Trophoblast cell (in vitro differentiated cells and primary cell): ENCODE data around the gene TRMT1.

Source experiments
- DNase-seq, 2 donors: peaks; one replicate each; pipeline ENCODE4 v3.0.0-alpha.2; 2016
- H2AFZ ChIP-seq: 2 replicates; pipeline ENCODE4 v1.6.1; 2013; ENCODE audit warnings: low read length, moderate library complexity, mild to moderate bottlenecking; ENCODE audit not compliant: insufficient read depth, poor library complexity
- H2AK5ac ChIP-seq: 2 replicates; pipeline ENCODE4 v1.6.1; 2013; ENCODE audit warnings: mild to moderate bottlenecking, low read length
- H2BK120ac ChIP-seq: 2 replicates; pipeline ENCODE4 v1.6.1; 2013; ENCODE audit warnings: low read length, mild to moderate bottlenecking, moderate library complexity; ENCODE audit not compliant: insufficient read depth, poor library complexity
- H2BK12ac ChIP-seq: 2 replicates; pipeline ENCODE4 v1.6.1; 2013; ENCODE audit warnings: mild to moderate bottlenecking, low read length, moderate library complexity
- H2BK5ac ChIP-seq: 2 replicates; pipeline ENCODE4 v1.6.1; 2013; ENCODE audit warnings: low read length, low read depth, moderate library complexity, mild to moderate bottlenecking; ENCODE audit not compliant: poor library complexity
- H3K14ac ChIP-seq: 2 replicates; pipeline ENCODE4 v1.6.1; 2013; ENCODE audit warnings: mild to moderate bottlenecking, low read length
- H3K18ac ChIP-seq: 2 replicates; pipeline ENCODE4 v1.6.1; 2013; ENCODE audit warnings: mild to moderate bottlenecking, low read length
- H3K23ac ChIP-seq: 2 replicates; pipeline ENCODE4 v1.6.1; 2013; ENCODE audit warnings: low read length
- H3K27ac ChIP-seq: 2 replicates; pipeline ENCODE4 v1.5.1; 2013; ENCODE audit warnings: low read depth, mild to moderate bottlenecking, inconsistent platforms, low read length, moderate library complexity
- H3K27me3 ChIP-seq: 2 replicates; pipeline ENCODE4 v1.6.1; 2013; ENCODE audit warnings: inconsistent platforms, mild to moderate bottlenecking, low read length, moderate library complexity; ENCODE audit not compliant: insufficient read depth
- H3K36me3 ChIP-seq, 2 experiments: 1 replicate in 1 of 2; 2 replicates in 1 of 2; pipeline ENCODE4 v1.6.1; 2013; ENCODE audit warnings: low read length in 2 of 2, mild to moderate bottlenecking in 2 of 2, moderate library complexity in 1 of 2; ENCODE audit not compliant: insufficient read depth in 2 of 2, control insufficient read depth in 1 of 2
- H3K4ac ChIP-seq: 2 replicates; pipeline ENCODE4 v1.6.1; 2013; ENCODE audit warnings: low read depth, mild to moderate bottlenecking, low read length, moderate library complexity
- H3K4me1 ChIP-seq, 2 experiments: 1 replicate in 1 of 2; 2 replicates in 1 of 2; pipeline ENCODE4 v1.6.1; 2013; ENCODE audit warnings: low read length in 2 of 2, mild to moderate bottlenecking in 2 of 2, moderate library complexity in 1 of 2; ENCODE audit not compliant: insufficient read depth in 2 of 2, control insufficient read depth in 1 of 2
- H3K4me2 ChIP-seq: 2 replicates; pipeline ENCODE4 v1.6.1; 2013; ENCODE audit warnings: inconsistent platforms, mild to moderate bottlenecking, low read length, moderate library complexity
- H3K4me3 ChIP-seq: 2 replicates; pipeline ENCODE4 v1.5.1; 2013; ENCODE audit warnings: mild to moderate bottlenecking, low read depth, low read length, inconsistent platforms
- H3K79me1 ChIP-seq: one replicate; pipeline ENCODE4 v1.6.1; 2013; ENCODE audit warnings: low read length
- H3K79me2 ChIP-seq: 2 replicates; pipeline ENCODE4 v1.6.1; 2013; ENCODE audit warnings: low read length, mild to moderate bottlenecking; ENCODE audit not compliant: control insufficient read depth, insufficient read depth, poor library complexity
- H3K9ac ChIP-seq: 2 replicates; pipeline ENCODE4 v1.6.1; 2013; ENCODE audit warnings: mild to moderate bottlenecking, low read length
- H3K9me3 ChIP-seq: 2 replicates; pipeline ENCODE4 v1.6.1; 2013; ENCODE audit warnings: low read depth, mild to moderate bottlenecking, control low read depth, inconsistent platforms, low read length; ENCODE audit not compliant: insufficient read depth
- H4K12ac ChIP-seq: 2 replicates; pipeline ENCODE4 v1.6.1; 2013; ENCODE audit warnings: low read depth, mild to moderate bottlenecking, low read length, moderate library complexity
- H4K8ac ChIP-seq: 2 replicates; pipeline ENCODE4 v1.6.1; 2013; ENCODE audit warnings: low read depth, mild to moderate bottlenecking, low read length, moderate library complexity
- H4K91ac ChIP-seq: one replicate; pipeline ENCODE4 v1.6.1; 2013; ENCODE audit warnings: low read depth, mild to moderate bottlenecking, low read length, moderate library complexity
- WGBS: extraction: QIAGEN DNeasy Blood & Tissue Kit; methylation state at CpG from one replicate; pipeline ENCODE4 v1.1.7; 2013; ENCODE audit warnings: missing lambda C conversion rate; ENCODE audit not compliant: insufficient read length, insufficient coverage; ENCODE audit errors: extremely low coverage; 5-methylcytosine and 5-hydroxymethylcytosine counted together

The TRMT1 gene

DNA sequence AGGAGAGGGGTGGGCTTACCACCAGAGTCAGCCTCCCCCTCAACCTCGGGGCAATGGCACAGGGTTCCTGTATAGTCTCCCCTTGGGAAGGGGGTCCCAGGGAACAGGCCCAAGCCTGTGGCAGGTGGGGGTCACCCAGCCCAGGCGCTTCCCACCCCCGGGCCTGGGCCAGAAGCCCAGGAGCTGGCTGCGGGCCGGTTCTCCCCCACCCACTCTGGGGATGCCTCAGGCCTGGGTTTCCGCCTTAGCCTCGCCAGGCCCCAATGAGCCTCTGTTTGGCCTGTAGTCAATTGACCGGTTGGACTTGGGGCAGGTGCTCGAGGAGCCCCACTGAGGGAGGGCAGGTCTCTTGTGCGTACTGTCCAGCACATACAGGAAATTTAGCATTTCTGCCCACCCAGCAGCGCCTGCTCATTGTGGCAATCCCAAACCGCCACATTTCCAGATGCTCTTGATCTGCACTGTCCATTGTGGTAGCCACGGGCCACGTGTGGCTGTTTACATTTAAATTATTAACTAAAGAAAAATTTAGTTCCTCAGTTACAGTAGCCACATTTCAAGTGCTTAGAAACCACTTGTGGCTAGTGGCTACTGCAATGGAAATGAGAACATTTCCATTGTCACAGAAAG lies 23.8 kb downstream of the TRMT1 start:
- no peaks in the 10 kb centered on the region for H3K36me3 ChIP-seq
- DNase-seq: no peak
- no peak overlapping the region for H2BK5ac ChIP-seq
- no peak overlapping the region for H3K23ac ChIP-seq
- H3K9me3 ChIP-seq: peaks cover 2% of the 10 kb centered on the region
- no peak overlapping the region for H2BK120ac ChIP-seq
- no peak overlapping the region for H3K4me2 ChIP-seq
- H3K4me1 ChIP-seq: no peaks in the 10 kb centered on the region
- WGBS: no CpG with 5 or more reads among the region's 14 CpGs
- no peak overlapping the region for H2AK5ac ChIP-seq
- no peaks in the 10 kb centered on the region for H3K79me1 ChIP-seq
- no peak overlapping the region for H3K9ac ChIP-seq
- no peak overlapping the region for H4K12ac ChIP-seq
- H3K79me2 ChIP-seq: no peaks in the 10 kb centered on the region
- no peak overlapping the region for H3K4me3 ChIP-seq
- H3K14ac ChIP-seq: no peak overlapping the region
- no peak overlapping the region for H2BK12ac ChIP-seq
- no peak overlapping the region for H3K27ac ChIP-seq
- H2AFZ ChIP-seq: no peak overlapping the region
- peaks cover 43% of the 10 kb centered on the region for H3K27me3 ChIP-seq
- no peak overlapping the region for H4K8ac ChIP-seq
- no peak overlapping the region for H4K91ac ChIP-seq
- H3K4ac ChIP-seq: no peak overlapping the region
- no peak overlapping the region for H3K18ac ChIP-seq

DNA sequence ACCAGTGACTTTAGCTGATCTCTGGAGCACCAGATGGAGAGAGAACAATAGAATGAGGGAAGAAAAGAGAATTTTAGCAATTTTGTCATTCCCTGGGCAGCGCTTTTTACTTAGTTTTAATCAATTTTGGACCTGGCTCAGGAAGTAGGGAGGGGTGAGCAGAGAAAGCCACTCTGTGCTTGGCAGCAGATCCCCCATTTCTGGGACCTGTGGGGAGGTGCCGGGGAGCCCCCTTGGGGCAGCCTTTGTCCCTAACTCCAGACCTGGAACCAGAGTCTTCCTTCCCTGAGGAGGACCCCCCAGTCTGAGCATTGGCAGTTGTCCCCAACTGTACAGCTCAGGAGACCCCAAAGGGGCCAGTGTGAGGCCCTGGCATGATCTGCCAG lies 24.4 kb downstream of the TRMT1 start:
- Histone ChIP-seq H3K4me1 (no peaks in the 10 kb centered on the region), H2AK5ac (no peak overlapping the region), H4K12ac (no peak overlapping the region), H3K23ac (no peak overlapping the region), H2BK120ac (no peak overlapping the region), H4K91ac (no peak overlapping the region), H3K79me1 (no peaks in the 10 kb centered on the region), H3K14ac (no peak overlapping the region), H3K4me3 (no peak overlapping the region), H3K9ac (no peak overlapping the region), H4K8ac (no peak overlapping the region), H3K27me3 (peaks cover 39% of the 10 kb centered on the region), H3K79me2 (no peaks in the 10 kb centered on the region), H2AFZ (no peak overlapping the region), H3K4ac (no peak overlapping the region), H3K18ac (no peak overlapping the region), H2BK5ac (no peak overlapping the region), H3K9me3 (peaks cover 2% of the 10 kb centered on the region), H3K27ac (no peak overlapping the region), H3K36me3 (no peaks in the 10 kb centered on the region), H3K4me2 (no peak overlapping the region), H2BK12ac (no peak overlapping the region)
- DNase-seq: no peak
- WGBS: no CpG with 5 or more reads among the region's 2 CpGs

- H2BK12ac ChIP-seq: no peak overlapping the region
- H3K79me2 ChIP-seq: no peaks in the 10 kb centered on the region
- no peak overlapping the region for H4K91ac ChIP-seq
- H3K23ac ChIP-seq: no peak overlapping the region
- H3K4me2 ChIP-seq: no peak overlapping the region
- H3K79me1 ChIP-seq: no peaks in the 10 kb centered on the region
- no peak overlapping the region for H2BK5ac ChIP-seq
- H3K27ac ChIP-seq: no peak overlapping the region
- no peak overlapping the region for H2AFZ ChIP-seq
- no peak overlapping the region for H2BK120ac ChIP-seq
- no peak overlapping the region for H3K4me3 ChIP-seq
- H3K9ac ChIP-seq: no peak overlapping the region
- DNase-seq: no peak
- peaks cover 34% of the 10 kb centered on the region for H3K27me3 ChIP-seq
- H2AK5ac ChIP-seq: no peak overlapping the region
- peaks cover 2% of the 10 kb centered on the region for H3K9me3 ChIP-seq
- H4K8ac ChIP-seq: no peak overlapping the region
- no peak overlapping the region for H4K12ac ChIP-seq
- H3K4me1 ChIP-seq: no peaks in the 10 kb centered on the region
- no peak overlapping the region for H3K18ac ChIP-seq
- no peak overlapping the region for H3K14ac ChIP-seq
- no CpG with 5 or more reads among the region's 25 CpGs for WGBS
- no peak overlapping the region for H3K4ac ChIP-seq
- no peaks in the 10 kb centered on the region for H3K36me3 ChIP-seq
Measured at GRCh38 chr19:13091400-13092157, 25.0 kb downstream of the TRMT1 start.

GRCh38 chr19:13090511-13091231 lies 25.9 kb downstream of the TRMT1 start:
- no peak overlapping the region for H4K12ac ChIP-seq
- H3K14ac ChIP-seq: no peak overlapping the region
- no peaks in the 10 kb centered on the region for H3K4me1 ChIP-seq
- H2BK5ac ChIP-seq: no peak overlapping the region
- H3K27ac ChIP-seq: no peak overlapping the region
- H2BK12ac ChIP-seq: no peak overlapping the region
- no peak overlapping the region for H3K4me3 ChIP-seq
- no peak overlapping the region for H3K4ac ChIP-seq
- no peak overlapping the region for H3K23ac ChIP-seq
- H2AFZ ChIP-seq: no peak overlapping the region
- no peak overlapping the region for H2BK120ac ChIP-seq
- H3K36me3 ChIP-seq: no peaks in the 10 kb centered on the region
- peaks cover 26% of the 10 kb centered on the region for H3K27me3 ChIP-seq
- H3K79me2 ChIP-seq: no peaks in the 10 kb centered on the region
- H3K9ac ChIP-seq: no peak overlapping the region
- H3K79me1 ChIP-seq: no peaks in the 10 kb centered on the region
- no peak for DNase-seq
- H3K4me2 ChIP-seq: no peak overlapping the region
- WGBS: no CpG with 5 or more reads among the region's 10 CpGs
- peaks cover 2% of the 10 kb centered on the region for H3K9me3 ChIP-seq
- no peak overlapping the region for H2AK5ac ChIP-seq
- no peak overlapping the region for H4K8ac ChIP-seq
- H4K91ac ChIP-seq: no peak overlapping the region
- H3K18ac ChIP-seq: no peak overlapping the region
